ENCODE results near the gene C2CD3.

The C2CD3 gene

GRCh38 chr11:73982595-73982989 lies 188.2 kb downstream of the C2CD3 start, which contains the start of gene UCP2:
Gene UCP2 (minus strand): TSS chr11:73982843. CDS start chr11:73978378, 4,465 bp downstream.
- peak; percentile 92 for DNase-seq (ENCODE audit: low spot score)

- DNase-seq (ENCODE audit: low spot score), result no peak
Measured at GRCh38 chr11:73981051-73981805, 189.6 kb downstream of the C2CD3 start.

GRCh38 chr11:73980001-73980961 lies 190.5 kb downstream of the C2CD3 start:
- no peak for DNase-seq (ENCODE audit: low spot score)

GRCh38 chr11:73978576-73979086 lies 192.2 kb downstream of the C2CD3 start:
- DNase-seq (ENCODE audit: low spot score), result no peak

GRCh38 chr11:73977856-73978519 lies 192.8 kb downstream of the C2CD3 start:
- DNase-seq (ENCODE audit: low spot score), result no peak

- DNase-seq (ENCODE audit: low spot score), result no peak
Measured at GRCh38 chr11:73976451-73977151, 194.2 kb downstream of the C2CD3 start.

GRCh38 chr11:73975479-73975757 lies 195.4 kb downstream of the C2CD3 start:
- no peak for DNase-seq (ENCODE audit: low spot score)

- DNase-seq (ENCODE audit: low spot score), result no peak
Measured at GRCh38 chr11:73974604-73975478, 196.0 kb downstream of the C2CD3 start.

- no peak for DNase-seq (ENCODE audit: low spot score)
Measured at GRCh38 chr11:73972620-73973449, 198.0 kb downstream of the C2CD3 start.

GRCh38 chr11:73972187-73972586 lies 198.6 kb downstream of the C2CD3 start:
- no peak for DNase-seq (ENCODE audit: low spot score)

- DNase-seq (ENCODE audit: low spot score), result no peak
Measured at GRCh38 chr11:73971175-73971719, 199.6 kb downstream of the C2CD3 start.

GRCh38 chr11:73969991-73970800 lies 200.6 kb downstream of the C2CD3 start:
- DNase-seq (ENCODE audit: low spot score), result no peak

- DNase-seq (ENCODE audit: low spot score), result no peak
Measured at GRCh38 chr11:73969091-73969490, 201.7 kb downstream of the C2CD3 start.

GRCh38 chr11:73968356-73968966 lies 202.3 kb downstream of the C2CD3 start:
- no peak for DNase-seq (ENCODE audit: low spot score)

GRCh38 chr11:73965764-73966121 lies 205.1 kb downstream of the C2CD3 start:
- DNase-seq (ENCODE audit: low spot score), result no peak

- DNase-seq (ENCODE audit: low spot score), result no peak
Measured at GRCh38 chr11:73965076-73965763, 205.6 kb downstream of the C2CD3 start.

- no peak for DNase-seq (ENCODE audit: low spot score)
Measured at GRCh38 chr11:73963861-73964260, 206.9 kb downstream of the C2CD3 start.
